OCI-LY7 (cell line): ENCODE results near the gene ELOVL5. TPM values are rescaled to one million over a fixed set of nuclear protein-coding genes. Genes with fewer than 3 reads are reported as not detected.

ENCODE experiments used
- BruUV-seq: library from RNA; stranded (reverse); fragments of 400-500 nt; replicated peaks from 2 replicates; lab custom pipeline; 2021; lab: Mats Ljungman, UMichigan
- CTCF ChIA-PET: fragments of 300-600 bp; sonication (Branson Sonifier 250); formaldehyde crosslinking; loops from one replicate; lab custom pipeline; 2022; ENCODE audit warnings: antibody characterized with exemption; ENCODE audit not compliant: unreplicated experiment; lab: Charles Lee
- POLR2A ChIA-PET: fragments of 300-600 bp; sonication (Branson Sonifier 250); formaldehyde crosslinking; loops from one replicate; lab custom pipeline; 2022; ENCODE audit warnings: antibody characterized with exemption; lab: Charles Lee
- DNase-seq: peaks from one replicate; pipeline ENCODE4 v3.0.0-alpha.2; 2015; ENCODE audit warnings: low spot score
- H2AFZ ChIP-seq: fragments of 200-600 bp; sonication (generic), shearing (Covaris generic); 2 replicates; pipeline ENCODE4 v1.6.1; 2014; ENCODE audit warnings: mild to moderate bottlenecking, antibody characterized with exemption, low read length, moderate library complexity
- H3K27ac ChIP-seq: fragments of 200-600 bp; sonication (generic); 2 replicates; pipeline ENCODE4 v1.5.1; 2014; ENCODE audit warnings: mixed run types, low read depth, mild to moderate bottlenecking, moderate library complexity, low read length, inconsistent platforms; ENCODE audit not compliant: poor library complexity, severe bottlenecking
- H3K36me3 ChIP-seq: fragments of 200-600 bp; sonication (generic); 2 replicates; pipeline ENCODE4 v1.6.1; 2014; ENCODE audit warnings: mild to moderate bottlenecking, antibody characterized with exemption, low read length, moderate library complexity, mixed read lengths; ENCODE audit not compliant: insufficient read depth
- H3K4me1 ChIP-seq: fragments of 200-600 bp; sonication (generic); 2 replicates; pipeline ENCODE4 v1.5.1; 2014; ENCODE audit warnings: mild to moderate bottlenecking, low read length; ENCODE audit not compliant: insufficient read depth, poor library complexity, severe bottlenecking
- H3K4me2 ChIP-seq: fragments of 200-600 bp; sonication (generic); 2 replicates; pipeline ENCODE4 v1.6.1; 2014; ENCODE audit warnings: mild to moderate bottlenecking, low read length
- H3K4me3 ChIP-seq: fragments of 200-600 bp; sonication (generic); 2 replicates; pipeline ENCODE4 v1.5.1; 2014; ENCODE audit warnings: mild to moderate bottlenecking, low read depth, low read length; ENCODE audit not compliant: poor library complexity, severe bottlenecking
- H3K79me2 ChIP-seq: fragments of 200-600 bp; sonication (generic); 2 replicates; pipeline ENCODE4 v1.6.1; 2016; ENCODE audit warnings: low read depth, mild to moderate bottlenecking, low read length, moderate library complexity, mixed read lengths; ENCODE audit not compliant: insufficient read depth
- H3K9me2 ChIP-seq: fragments of 200-600 bp; sonication (generic); 2 replicates; pipeline ENCODE4 v1.6.1; 2016; ENCODE audit warnings: mild to moderate bottlenecking, low read length, mixed read lengths; ENCODE audit not compliant: insufficient read depth
- H3K9me3 ChIP-seq: fragments of 200-600 bp; sonication (generic); 2 replicates; pipeline ENCODE4 v1.6.1; 2014; ENCODE audit warnings: mild to moderate bottlenecking, mixed run types, low read length, mixed read lengths
- H4K20me1 ChIP-seq: fragments of 200-600 bp; sonication (generic); 2 replicates; pipeline ENCODE4 v1.6.1; 2014; ENCODE audit warnings: mild to moderate bottlenecking, antibody characterized with exemption, low read length, moderate library complexity, mixed read lengths; ENCODE audit not compliant: insufficient read depth
- EZH2phosphoT487 ChIP-seq: fragments of 200-600 bp; sonication (generic); IDR thresholded peaks from 2 replicates; pipeline ENCODE4 v1.6.1; 2018; ENCODE audit warnings: low read depth, borderline replicate concordance, mild to moderate bottlenecking, mixed run types, antibody characterized with exemption, low read length, moderate library complexity, mixed read lengths
- intact Hi-C: fragments of 100-400 bp; cut with micrococcal nuclease; formaldehyde crosslinking; loops from one replicate; pipeline ENCODE4 v1.10.0; 2022; ENCODE audit not compliant: unreplicated experiment
- microRNA-seq: library from miRNA; unstranded; fragments of <30 nt; microRNA quantifications from one replicate; pipeline ENCODE4 v1.2.0, GENCODE V29; 2022; ENCODE audit warnings: borderline replicate concordance
- small RNA-seq: library from RNA; depleted of rRNA; stranded (forward); fragments of <200 nt; gene quantifications from one replicate; pipeline ENCODE3, GENCODE V24; 2014
- total RNA-seq, 2 experiments: library from RNA; depleted of rRNA in 1 of 2; stranded (reverse); fragments of >200 nt in 1 of 2; shearing (Covaris generic) in 1 of 2; gene quantifications; 2 replicates each; pipeline ENCODE4 v1.2.3, GENCODE V29; 2014 to 2022
- TF ChIP-seq, protein P1 (sequence below): fragments of 200-600 bp; sonication (generic); conservative IDR thresholded peaks from 2 replicates; pipeline ENCODE4 v1.5.1; 2014; ENCODE audit warnings: mild to moderate bottlenecking, antibody characterized with exemption, low read length, moderate library complexity, mixed read lengths

ELOVL5 gene
- total RNA-seq, 2 experiments from 2014 or later: 66.8 to 97.1 TPM

GRCh38 chr6:53220605-53221004 lies 128.1 kb downstream of the ELOVL5 start:
- Histone ChIP-seq H3K9me2 (no peaks in the 10 kb centered on the region), H3K9me3 (no peaks in the 10 kb centered on the region), H3K4me1 (peaks cover 12% of the 10 kb centered on the region), H3K79me2 (no peaks in the 10 kb centered on the region), H3K4me3 (no peak overlapping the region), H3K27ac (no peak overlapping the region), H2AFZ (no peak overlapping the region), H3K4me2 (no peak overlapping the region), H4K20me1 (no peaks in the 10 kb centered on the region), H3K36me3 (no peaks in the 10 kb centered on the region)
- no peak for DNase-seq
- CTCF ChIA-PET: no interaction called here
- no TSS peak for BruUV-seq
- TF ChIP-seq EZH2phosphoT487: no peak
- TF ChIP-seq, protein P1, sequence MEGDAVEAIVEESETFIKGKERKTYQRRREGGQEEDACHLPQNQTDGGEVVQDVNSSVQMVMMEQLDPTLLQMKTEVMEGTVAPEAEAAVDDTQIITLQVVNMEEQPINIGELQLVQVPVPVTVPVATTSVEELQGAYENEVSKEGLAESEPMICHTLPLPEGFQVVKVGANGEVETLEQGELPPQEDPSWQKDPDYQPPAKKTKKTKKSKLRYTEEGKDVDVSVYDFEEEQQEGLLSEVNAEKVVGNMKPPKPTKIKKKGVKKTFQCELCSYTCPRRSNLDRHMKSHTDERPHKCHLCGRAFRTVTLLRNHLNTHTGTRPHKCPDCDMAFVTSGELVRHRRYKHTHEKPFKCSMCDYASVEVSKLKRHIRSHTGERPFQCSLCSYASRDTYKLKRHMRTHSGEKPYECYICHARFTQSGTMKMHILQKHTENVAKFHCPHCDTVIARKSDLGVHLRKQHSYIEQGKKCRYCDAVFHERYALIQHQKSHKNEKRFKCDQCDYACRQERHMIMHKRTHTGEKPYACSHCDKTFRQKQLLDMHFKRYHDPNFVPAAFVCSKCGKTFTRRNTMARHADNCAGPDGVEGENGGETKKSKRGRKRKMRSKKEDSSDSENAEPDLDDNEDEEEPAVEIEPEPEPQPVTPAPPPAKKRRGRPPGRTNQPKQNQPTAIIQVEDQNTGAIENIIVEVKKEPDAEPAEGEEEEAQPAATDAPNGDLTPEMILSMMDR: no peak
- intact Hi-C loops: no loop called here
- POLR2A ChIA-PET: no interaction called here

Small RNAs within 50 kb of the gene (microRNA-seq; reads per million reads assigned to microRNA genes)
- gene MIR5685: not detected

Small RNAs within 50 kb of the gene (small RNA-seq; reads per million reads assigned to genes)
- gene MIR5685: not detected
- gene RNU1-136P: 1.1 reads per million, percentile 53 among the genes with 10 or more reads in this experiment

Other genes starting within 250 kb of the ELOVL5 start
- not detected in 2 replicates for gene GCM1, start 200.1 kb downstream of the ELOVL5 start, total RNA-seq (2014; rRNA removed; shearing (Covaris generic))
- gene GCM1, start 200.1 kb downstream of the ELOVL5 start, total RNA-seq (2022): not detected in 2 replicates
- gene GCLC, start 196.2 kb upstream of the ELOVL5 start, total RNA-seq (2014; rRNA removed; shearing (Covaris generic)): 14.3 and 16.7 TPM in 2 replicates
- 27.8 and 30.4 TPM in 2 replicates for gene GCLC, start 196.2 kb upstream of the ELOVL5 start, total RNA-seq (2022)